Retinal pigment epithelial cell (primary cell): ENCODE data around the gene GINS3.

Source experiments
- DNase-seq: peaks from one replicate; pipeline ENCODE4 v3.0.0-alpha.2; 2010; ENCODE audit warnings: low read depth
- H3K4me3 ChIP-seq: 2 replicates; pipeline ENCODE4 v1.5.1; 2011; ENCODE audit warnings: mild to moderate bottlenecking, low read length, control low read depth, moderate library complexity
- TF ChIP-seq, protein P1 (sequence below): conservative IDR thresholded peaks from 2 replicates; pipeline ENCODE4 v1.5.1; 2011; ENCODE audit warnings: low read depth, low read length, control low read depth, inconsistent platforms

GINS3 gene

GRCh38 chr16:58371841-58372240 is 20.4 kb upstream of the GINS3 start:
- TF ChIP-seq, protein P1, sequence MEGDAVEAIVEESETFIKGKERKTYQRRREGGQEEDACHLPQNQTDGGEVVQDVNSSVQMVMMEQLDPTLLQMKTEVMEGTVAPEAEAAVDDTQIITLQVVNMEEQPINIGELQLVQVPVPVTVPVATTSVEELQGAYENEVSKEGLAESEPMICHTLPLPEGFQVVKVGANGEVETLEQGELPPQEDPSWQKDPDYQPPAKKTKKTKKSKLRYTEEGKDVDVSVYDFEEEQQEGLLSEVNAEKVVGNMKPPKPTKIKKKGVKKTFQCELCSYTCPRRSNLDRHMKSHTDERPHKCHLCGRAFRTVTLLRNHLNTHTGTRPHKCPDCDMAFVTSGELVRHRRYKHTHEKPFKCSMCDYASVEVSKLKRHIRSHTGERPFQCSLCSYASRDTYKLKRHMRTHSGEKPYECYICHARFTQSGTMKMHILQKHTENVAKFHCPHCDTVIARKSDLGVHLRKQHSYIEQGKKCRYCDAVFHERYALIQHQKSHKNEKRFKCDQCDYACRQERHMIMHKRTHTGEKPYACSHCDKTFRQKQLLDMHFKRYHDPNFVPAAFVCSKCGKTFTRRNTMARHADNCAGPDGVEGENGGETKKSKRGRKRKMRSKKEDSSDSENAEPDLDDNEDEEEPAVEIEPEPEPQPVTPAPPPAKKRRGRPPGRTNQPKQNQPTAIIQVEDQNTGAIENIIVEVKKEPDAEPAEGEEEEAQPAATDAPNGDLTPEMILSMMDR, result no peak
- DNase-seq, result no peak
- H3K4me3 ChIP-seq, result no peak overlapping the region

GRCh38 chr16:58375386-58375785 is 16.9 kb upstream of the GINS3 start:
- DNase-seq, result no peak
- TF ChIP-seq, protein P1, result no peak
- H3K4me3 ChIP-seq, result no peak overlapping the region

DNA sequence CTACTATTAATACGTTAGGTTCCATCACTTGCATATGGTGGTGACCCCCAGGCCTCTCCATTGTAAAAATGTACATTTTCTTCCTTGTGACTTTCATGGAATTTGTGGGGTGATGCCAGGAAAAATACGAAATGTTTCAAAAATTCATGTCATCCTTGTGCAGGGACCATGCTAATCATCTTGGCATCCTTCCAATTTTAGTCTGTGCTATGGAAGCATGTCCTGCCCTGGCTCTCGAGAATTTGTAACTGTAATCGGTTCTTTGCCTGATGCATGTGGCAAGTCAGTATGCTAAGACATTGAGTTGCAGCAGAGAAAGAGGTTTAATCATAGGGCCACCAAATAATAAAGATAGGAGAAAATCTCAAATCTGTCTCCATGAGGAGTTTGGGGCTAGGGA is 14.3 kb upstream of the GINS3 start:
- no peak overlapping the region for H3K4me3 ChIP-seq
- TF ChIP-seq, protein P1, result no peak
- peak; percentile 71 for DNase-seq

DNA sequence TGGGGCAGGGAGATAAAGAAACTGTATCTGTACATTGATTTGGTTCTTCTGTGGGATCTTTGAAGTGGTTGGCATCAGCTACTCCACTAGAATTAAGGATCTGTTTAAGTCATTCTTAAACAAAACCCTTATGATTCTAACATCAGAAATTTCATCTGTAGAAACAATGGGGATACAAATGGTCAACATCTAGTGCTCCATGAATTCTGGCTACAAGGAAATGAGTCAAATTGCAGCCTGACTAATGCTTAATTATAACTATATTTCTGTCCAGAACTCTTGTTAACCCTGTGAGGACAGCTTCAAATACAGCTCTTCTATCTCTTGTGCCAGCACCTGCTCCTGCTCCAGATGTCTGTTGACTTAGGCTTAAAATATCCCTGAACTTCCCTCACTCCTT is 13.9 kb upstream of the GINS3 start:
- TF ChIP-seq, protein P1, result no peak
- H3K4me3 ChIP-seq, result no peak overlapping the region
- no peak for DNase-seq

GRCh38 chr16:58379736-58380135 is 12.5 kb upstream of the GINS3 start:
- no peak for DNase-seq
- no peak overlapping the region for H3K4me3 ChIP-seq
- TF ChIP-seq, protein P1, result no peak

DNA sequence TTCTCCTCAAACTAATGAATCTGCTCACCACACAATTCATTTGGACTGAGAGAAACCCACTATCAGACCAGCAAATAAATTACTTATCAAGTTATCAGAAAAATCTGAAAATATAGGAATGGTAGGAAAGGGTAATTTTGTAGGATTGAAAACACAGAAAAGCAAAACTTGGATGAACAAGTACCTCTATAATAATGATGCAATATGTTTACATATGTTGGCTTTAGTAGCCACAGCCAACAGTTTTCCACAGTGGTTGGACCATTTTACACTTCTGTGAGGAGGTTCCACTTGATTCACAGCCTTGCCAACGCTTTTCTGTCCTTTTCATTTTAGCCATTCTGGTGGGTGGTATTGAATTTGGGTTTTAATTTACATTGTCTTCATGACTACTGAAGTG is 10.6 kb upstream of the GINS3 start:
- no peak for DNase-seq
- no peak overlapping the region for H3K4me3 ChIP-seq
- TF ChIP-seq, protein P1, result no peak

- no peak overlapping the region for H3K4me3 ChIP-seq
- DNase-seq, result no peak
- TF ChIP-seq, protein P1, result no peak
Measured at GRCh38 chr16:58384437-58385055, 7.7 kb upstream of the GINS3 start.
